SK-N-SH treated with all-trans-retinoic acid at 6 μM for 48 hours (cell line): ENCODE data around the gene LSM4.

Experiments used
- ARNTL ChIP-seq: fragments of 450-650 bp; formaldehyde crosslinking; IDR thresholded peaks from 2 replicates; pipeline ENCODE4 v1.5.0; 2020; ENCODE audit warnings: low read depth, mild to moderate bottlenecking, moderate library complexity, borderline replicate concordance
- BACH2 ChIP-seq: fragments of 250-450 bp; sonication (Bioruptor Pico); IDR thresholded peaks from 2 replicates; pipeline ENCODE4 v1.9.0; 2021; ENCODE audit warnings: mild to moderate bottlenecking, borderline replicate concordance
- CSDC2 ChIP-seq: fragments of 250-450 bp; sonication (Bioruptor Pico); IDR thresholded peaks from 2 replicates; pipeline ENCODE4 v1.5.0; 2020; ENCODE audit warnings: mild to moderate bottlenecking, moderate library complexity
- ESRRG ChIP-seq: fragments of 250-450 bp; sonication (Bioruptor Pico); IDR thresholded peaks from 2 replicates; pipeline ENCODE4 v1.6.1; 2021; ENCODE audit warnings: mild to moderate bottlenecking
- RARB ChIP-seq: fragments of 250-450 bp; sonication (Bioruptor Pico); IDR thresholded peaks from 2 replicates; pipeline ENCODE4 v1.8.0; 2021; ENCODE audit warnings: mild to moderate bottlenecking, moderate library complexity
- TCF4 ChIP-seq: fragments of 250-450 bp; sonication (Bioruptor Pico); IDR thresholded peaks from 2 replicates; pipeline ENCODE4 v1.8.0; 2021; ENCODE audit warnings: mild to moderate bottlenecking, moderate library complexity, borderline replicate concordance
- ZFP3 ChIP-seq: fragments of 250-450 bp; sonication (Bioruptor Pico); IDR thresholded peaks from 2 replicates; pipeline ENCODE4 v1.5.0; 2020; ENCODE audit warnings: mild to moderate bottlenecking, moderate library complexity
- ZNF565 ChIP-seq: fragments of 450-650 bp; formaldehyde crosslinking; conservative IDR thresholded peaks from 2 replicates; pipeline ENCODE4 v1.5.0; 2020; ENCODE audit warnings: low read depth, mild to moderate bottlenecking, moderate library complexity
- TF ChIP-seq, protein P1 (sequence below): fragments of 250-450 bp; sonication (Bioruptor Pico); IDR thresholded peaks from 2 replicates; pipeline ENCODE4 v1.5.1; 2020; ENCODE audit warnings: low read depth, mild to moderate bottlenecking, moderate library complexity
- TF ChIP-seq, protein P2 (sequence below): fragments of 250-450 bp; sonication (Bioruptor Pico); IDR thresholded peaks from 2 replicates; pipeline ENCODE4 v1.5.1; 2021; ENCODE audit warnings: mild to moderate bottlenecking, moderate library complexity
- TF ChIP-seq, protein P3 (sequence below): fragments of 250-450 bp; sonication (Bioruptor Pico); IDR thresholded peaks from 2 replicates; pipeline ENCODE4 v1.8.0; 2021; ENCODE audit warnings: low read depth, mild to moderate bottlenecking, moderate library complexity, borderline replicate concordance
- TF ChIP-seq, protein P4 (sequence below): fragments of 250-450 bp; sonication (Bioruptor Pico); IDR thresholded peaks from 2 replicates; pipeline ENCODE4 v1.8.0; 2020; ENCODE audit warnings: mild to moderate bottlenecking, moderate library complexity, borderline replicate concordance

DNA sequence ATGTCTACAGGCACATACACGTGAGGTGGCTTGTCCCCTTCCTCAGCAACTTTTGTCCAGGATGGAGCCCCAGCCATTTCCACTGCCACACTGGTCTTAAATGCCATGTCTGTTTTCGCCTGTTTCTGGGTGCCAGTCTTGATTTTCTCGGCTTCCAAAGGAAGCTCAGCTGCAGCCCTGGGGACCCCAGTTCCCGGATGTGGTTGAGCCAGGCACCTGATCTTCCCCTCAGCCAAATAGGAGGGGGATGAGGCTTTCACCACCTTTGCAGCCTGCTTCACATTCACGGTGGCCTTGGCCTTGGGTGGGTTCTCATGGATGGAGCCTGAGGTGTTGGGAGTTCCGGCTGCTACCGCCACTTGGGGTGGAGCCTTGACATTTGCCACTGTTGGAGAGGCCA lies 57.3 kb downstream of the LSM4 start:
- TF ChIP-seq, protein P1, sequence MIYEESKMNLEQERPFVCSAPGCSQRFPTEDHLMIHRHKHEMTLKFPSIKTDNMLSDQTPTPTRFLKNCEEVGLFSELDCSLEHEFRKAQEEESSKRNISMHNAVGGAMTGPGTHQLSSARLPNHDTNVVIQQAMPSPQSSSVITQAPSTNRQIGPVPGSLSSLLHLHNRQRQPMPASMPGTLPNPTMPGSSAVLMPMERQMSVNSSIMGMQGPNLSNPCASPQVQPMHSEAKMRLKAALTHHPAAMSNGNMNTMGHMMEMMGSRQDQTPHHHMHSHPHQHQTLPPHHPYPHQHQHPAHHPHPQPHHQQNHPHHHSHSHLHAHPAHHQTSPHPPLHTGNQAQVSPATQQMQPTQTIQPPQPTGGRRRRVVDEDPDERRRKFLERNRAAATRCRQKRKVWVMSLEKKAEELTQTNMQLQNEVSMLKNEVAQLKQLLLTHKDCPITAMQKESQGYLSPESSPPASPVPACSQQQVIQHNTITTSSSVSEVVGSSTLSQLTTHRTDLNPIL (CRISPR knock-in tag): no peak
- TF ChIP-seq, protein P2, sequence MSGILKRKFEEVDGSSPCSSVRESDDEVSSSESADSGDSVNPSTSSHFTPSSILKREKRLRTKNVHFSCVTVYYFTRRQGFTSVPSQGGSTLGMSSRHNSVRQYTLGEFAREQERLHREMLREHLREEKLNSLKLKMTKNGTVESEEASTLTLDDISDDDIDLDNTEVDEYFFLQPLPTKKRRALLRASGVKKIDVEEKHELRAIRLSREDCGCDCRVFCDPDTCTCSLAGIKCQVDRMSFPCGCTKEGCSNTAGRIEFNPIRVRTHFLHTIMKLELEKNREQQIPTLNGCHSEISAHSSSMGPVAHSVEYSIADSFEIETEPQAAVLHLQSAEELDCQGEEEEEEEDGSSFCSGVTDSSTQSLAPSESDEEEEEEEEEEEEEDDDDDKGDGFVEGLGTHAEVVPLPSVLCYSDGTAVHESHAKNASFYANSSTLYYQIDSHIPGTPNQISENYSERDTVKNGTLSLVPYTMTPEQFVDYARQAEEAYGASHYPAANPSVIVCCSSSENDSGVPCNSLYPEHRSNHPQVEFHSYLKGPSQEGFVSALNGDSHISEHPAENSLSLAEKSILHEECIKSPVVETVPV (CRISPR knock-in tag): no peak
- TF ChIP-seq, protein P3, sequence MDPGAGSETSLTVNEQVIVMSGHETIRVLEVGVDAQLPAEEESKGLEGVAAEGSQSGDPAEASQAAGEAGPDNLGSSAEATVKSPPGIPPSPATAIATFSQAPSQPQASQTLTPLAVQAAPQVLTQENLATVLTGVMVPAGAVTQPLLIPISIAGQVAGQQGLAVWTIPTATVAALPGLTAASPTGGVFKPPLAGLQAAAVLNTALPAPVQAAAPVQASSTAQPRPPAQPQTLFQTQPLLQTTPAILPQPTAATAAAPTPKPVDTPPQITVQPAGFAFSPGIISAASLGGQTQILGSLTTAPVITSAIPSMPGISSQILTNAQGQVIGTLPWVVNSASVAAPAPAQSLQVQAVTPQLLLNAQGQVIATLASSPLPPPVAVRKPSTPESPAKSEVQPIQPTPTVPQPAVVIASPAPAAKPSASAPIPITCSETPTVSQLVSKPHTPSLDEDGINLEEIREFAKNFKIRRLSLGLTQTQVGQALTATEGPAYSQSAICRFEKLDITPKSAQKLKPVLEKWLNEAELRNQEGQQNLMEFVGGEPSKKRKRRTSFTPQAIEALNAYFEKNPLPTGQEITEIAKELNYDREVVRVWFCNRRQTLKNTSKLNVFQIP (CRISPR knock-in tag): no peak
- TF ChIP-seq RARB (CRISPR knock-in tag): no peak
- no peak for TF ChIP-seq ARNTL (CRISPR knock-in tag)
- no peak for TF ChIP-seq CSDC2
- no peak for TF ChIP-seq ZNF565 (CRISPR knock-in tag)
- TF ChIP-seq ESRRG (CRISPR knock-in tag): no peak
- no peak for TF ChIP-seq ZFP3 (CRISPR knock-in tag)
- no peak for TF ChIP-seq BACH2
- TF ChIP-seq, protein P4, sequence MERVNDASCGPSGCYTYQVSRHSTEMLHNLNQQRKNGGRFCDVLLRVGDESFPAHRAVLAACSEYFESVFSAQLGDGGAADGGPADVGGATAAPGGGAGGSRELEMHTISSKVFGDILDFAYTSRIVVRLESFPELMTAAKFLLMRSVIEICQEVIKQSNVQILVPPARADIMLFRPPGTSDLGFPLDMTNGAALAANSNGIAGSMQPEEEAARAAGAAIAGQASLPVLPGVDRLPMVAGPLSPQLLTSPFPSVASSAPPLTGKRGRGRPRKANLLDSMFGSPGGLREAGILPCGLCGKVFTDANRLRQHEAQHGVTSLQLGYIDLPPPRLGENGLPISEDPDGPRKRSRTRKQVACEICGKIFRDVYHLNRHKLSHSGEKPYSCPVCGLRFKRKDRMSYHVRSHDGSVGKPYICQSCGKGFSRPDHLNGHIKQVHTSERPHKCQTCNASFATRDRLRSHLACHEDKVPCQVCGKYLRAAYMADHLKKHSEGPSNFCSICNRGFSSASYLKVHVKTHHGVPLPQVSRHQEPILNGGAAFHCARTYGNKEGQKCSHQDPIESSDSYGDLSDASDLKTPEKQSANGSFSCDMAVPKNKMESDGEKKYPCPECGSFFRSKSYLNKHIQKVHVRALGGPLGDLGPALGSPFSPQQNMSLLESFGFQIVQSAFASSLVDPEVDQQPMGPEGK (CRISPR knock-in tag): no peak
- TF ChIP-seq TCF4: no peak
